ENCODE results near the gene REXO5. TPM values are rescaled to one million over a fixed set of nuclear protein-coding genes. Genes with fewer than 3 reads are reported as not detected.

The REXO5 gene
- total and polyA plus RNA-seq, 9 of the 15 experiments (the other 6 are each of a cell fraction or from before 2014, with no cell fraction given) = 10.5 to 45.1 (median 25.4) TPM

DNA sequence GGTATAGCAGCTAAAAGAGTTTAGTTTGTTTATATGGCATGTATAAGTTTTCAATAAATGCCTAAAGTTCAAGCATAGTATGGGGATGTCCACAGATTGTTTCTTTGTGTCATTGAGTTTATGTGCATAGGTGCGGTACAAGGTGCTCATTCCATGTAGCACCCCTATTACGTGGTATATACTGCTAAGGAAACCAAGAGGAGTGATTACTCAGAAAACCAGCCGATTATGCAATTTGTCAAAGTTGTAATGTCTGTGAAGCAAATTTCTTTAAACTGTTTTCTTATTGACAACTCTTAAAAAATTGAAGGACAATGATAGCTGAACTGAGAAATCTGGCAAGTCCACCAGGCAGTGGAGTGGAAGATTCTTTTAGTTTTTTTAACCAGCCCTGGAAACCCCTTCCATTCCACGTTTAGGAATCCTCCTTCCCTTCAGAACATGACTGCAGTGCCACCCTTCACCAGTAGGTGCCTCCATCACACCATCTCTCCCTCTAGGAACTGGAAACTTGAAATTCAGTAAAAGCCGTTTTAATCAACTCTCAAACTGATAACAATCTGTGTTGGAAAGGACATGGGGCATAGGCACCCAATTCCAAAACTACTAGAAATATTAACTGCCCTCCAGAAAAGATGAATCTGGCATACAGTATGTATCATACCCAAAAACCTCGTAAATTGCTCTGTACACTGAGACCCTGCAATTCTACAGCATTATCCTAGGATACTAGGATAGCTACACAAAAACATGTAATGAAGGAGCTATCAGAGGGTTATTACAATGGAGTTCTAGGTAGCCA is 43.5 kb downstream of the REXO5 start:
- no peaks in the 10 kb centered on the region for H3K9me1 ChIP-seq (ENCODE audit: control insufficient read depth, insufficient read depth, low read length)
- no peak overlapping the region for H3K4me3 ChIP-seq
- no peaks in the 10 kb centered on the region for H3K9me3 ChIP-seq (replicated peaks; ENCODE audit: control insufficient read depth, insufficient read depth, low read depth, low read length)
- H3K36me3 ChIP-seq (ENCODE audit: control insufficient read depth, insufficient read depth, low read length) = peaks cover 39% of the 10 kb centered on the region; the same call in 2 of the 3 replicates
- no peak overlapping the region for H3K4me2 ChIP-seq (ENCODE audit: insufficient read depth, low read length)
- in situ Hi-C loops (cut with MboI) (loop anchor here (5.0 kb wide), 1 partner anchor 238 kb away; no protein-coding TSS in a partner anchor), intact Hi-C loops (cut with micrococcal nuclease) (loop anchor here (1.0 to 10.0 kb wide), 7 partner anchors 52 to 455 kb away; partner anchors contain the start of genes DCUN1D3 and LYRM1)
- no peak overlapping the region for H3K27ac ChIP-seq (ENCODE audit: extremely low read depth, low read depth, low read length)
- no peaks in the 10 kb centered on the region; a peak in 1 of 5 replicates for H3K4me1 ChIP-seq (replicated peaks in 1 of 2; ENCODE audit: control insufficient read depth in 2 of 2, insufficient read depth in 2 of 2, low read length in 2 of 2)
- H3K27me3 ChIP-seq (ENCODE audit: control insufficient read depth in 2 of 2, insufficient read depth in 2 of 2, low read length in 2 of 2) = no peaks in the 10 kb centered on the region
- ChIA-PET CTCF (ENCODE audit: low intra/inter-chr PET ratio) (interaction anchor here (0.6 to 2.9 kb wide), 7 partner anchors 33 to 1472 kb away, joined by 3 to 41 read pairs (median 5); no protein-coding TSS in a partner anchor), POLR2A (interaction anchor here (1.2 kb wide), 1 partner anchor 146 kb away, joined by 4 read pairs; no protein-coding TSS in a partner anchor)
- DNase-seq (ENCODE audit: extremely low read depth in 1 of 4, low spot score in 3 of 4) (peak; percentile 46 to 74 (median 48)), ATAC-seq (peak; percentile 79), FAIRE-seq (peak; percentile 89)
- no peak overlapping the region for H2AFZ ChIP-seq (ENCODE audit: low read depth, low read length)
- WGBS (ENCODE audit: insufficient coverage, low coverage, missing lambda C conversion rate) = 36% methylated on average over 6 of the region's 6 CpGs
- H4K20me1 ChIP-seq (replicated peaks; ENCODE audit: control insufficient read depth, insufficient read depth, low read length) = no peaks in the 10 kb centered on the region
- no peaks in the 10 kb centered on the region for H3K79me2 ChIP-seq (ENCODE audit: control insufficient read depth, insufficient read depth, low read length)
- BruUV-seq (replicated peaks) = no TSS peak
- no peak overlapping the region for H3K9ac ChIP-seq (ENCODE audit: insufficient read depth in 1 of 2, low read depth in 2 of 2, low read length in 2 of 2)
- TF ChIP-seq RHOXF2B (CRISPR knock-in tag; conservative IDR thresholded peaks at IDR 0.05) (no peak), ESRRB (CRISPR knock-in tag; IDR thresholded peaks at IDR 0.05; ENCODE audit: borderline replicate concordance) (no peak), MAZ (CRISPR knock-in tag; conservative IDR thresholded peaks at IDR 0.05 in 1 of 2, IDR thresholded peaks at IDR 0.05 in 1 of 2) (0 out of 4 replicates have a peak, but pooled peaks of 1 of the 2 experiments have one; percentile 21), NBN (IDR thresholded peaks at IDR 0.05; ENCODE audit: low read depth) (peak; percentile 54; the same call in 1 of the 2 replicates), NCOA1 (IDR thresholded peaks at IDR 0.05; ENCODE audit: low read depth) (no peak), GATA2 (CRISPR knock-in tag; IDR thresholded peaks at IDR 0.05) (peak; percentile 68), EP300 (IDR thresholded peaks at IDR 0.05; ENCODE audit: low read length) (no peak), SMAD4 (CRISPR knock-in tag; conservative IDR thresholded peaks at IDR 0.05) (no peak), MCM3 (IDR thresholded peaks at IDR 0.05) (no peak), SMAD2 (IDR thresholded peaks at IDR 0.05; ENCODE audit: low read depth, low read length) (no peak), MXI1 (IDR thresholded peaks at IDR 0.05; ENCODE audit: low read depth, low read length) (no peak), ILF3 (IDR thresholded peaks at IDR 0.05; ENCODE audit: borderline replicate concordance) (no peak), ZNF384 (IDR thresholded peaks at IDR 0.05; ENCODE audit: low read depth, low read length) (no peak; the same call in 1 of the 2 replicates), KLF10 (CRISPR knock-in tag; IDR thresholded peaks at IDR 0.05) (no peak)
- TF ChIP-seq, protein P1, sequence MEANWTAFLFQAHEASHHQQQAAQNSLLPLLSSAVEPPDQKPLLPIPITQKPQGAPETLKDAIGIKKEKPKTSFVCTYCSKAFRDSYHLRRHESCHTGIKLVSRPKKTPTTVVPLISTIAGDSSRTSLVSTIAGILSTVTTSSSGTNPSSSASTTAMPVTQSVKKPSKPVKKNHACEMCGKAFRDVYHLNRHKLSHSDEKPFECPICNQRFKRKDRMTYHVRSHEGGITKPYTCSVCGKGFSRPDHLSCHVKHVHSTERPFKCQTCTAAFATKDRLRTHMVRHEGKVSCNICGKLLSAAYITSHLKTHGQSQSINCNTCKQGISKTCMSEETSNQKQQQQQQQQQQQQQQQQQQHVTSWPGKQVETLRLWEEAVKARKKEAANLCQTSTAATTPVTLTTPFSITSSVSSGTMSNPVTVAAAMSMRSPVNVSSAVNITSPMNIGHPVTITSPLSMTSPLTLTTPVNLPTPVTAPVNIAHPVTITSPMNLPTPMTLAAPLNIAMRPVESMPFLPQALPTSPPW (CRISPR knock-in tag; IDR thresholded peaks at IDR 0.05) = no peak
- TF ChIP-seq, protein P2, sequence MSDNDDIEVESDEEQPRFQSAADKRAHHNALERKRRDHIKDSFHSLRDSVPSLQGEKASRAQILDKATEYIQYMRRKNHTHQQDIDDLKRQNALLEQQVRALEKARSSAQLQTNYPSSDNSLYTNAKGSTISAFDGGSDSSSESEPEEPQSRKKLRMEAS (CRISPR knock-in tag; IDR thresholded peaks at IDR 0.05) = no peak
- TF ChIP-seq, protein P3, sequence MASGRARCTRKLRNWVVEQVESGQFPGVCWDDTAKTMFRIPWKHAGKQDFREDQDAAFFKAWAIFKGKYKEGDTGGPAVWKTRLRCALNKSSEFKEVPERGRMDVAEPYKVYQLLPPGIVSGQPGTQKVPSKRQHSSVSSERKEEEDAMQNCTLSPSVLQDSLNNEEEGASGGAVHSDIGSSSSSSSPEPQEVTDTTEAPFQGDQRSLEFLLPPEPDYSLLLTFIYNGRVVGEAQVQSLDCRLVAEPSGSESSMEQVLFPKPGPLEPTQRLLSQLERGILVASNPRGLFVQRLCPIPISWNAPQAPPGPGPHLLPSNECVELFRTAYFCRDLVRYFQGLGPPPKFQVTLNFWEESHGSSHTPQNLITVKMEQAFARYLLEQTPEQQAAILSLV (tag; IDR thresholded peaks at IDR 0.05) = peak; percentile 34; the same call in 1 of the 2 replicates
